Esophagus muscularis mucosa (tissue), 3 donors: ENCODE results near the gene PRMT5.

Experiments used
- CTCF ChIP-seq, 3 experiments: fragments of 200-600 bp in 2 of 3; fragments of 450-650 bp in 1 of 3; sonication (generic) in 2 of 3; IDR thresholded peaks; one replicate each; pipeline ENCODE4 v1.5.1; 2017 to 2019; ENCODE audit warnings: antibody characterized with exemption in 3 of 3, mild to moderate bottlenecking in 2 of 3, moderate library complexity in 1 of 3
- POLR2A ChIP-seq: fragments of 450-650 bp; IDR thresholded peaks from one replicate; pipeline ENCODE4 v1.6.1; 2017; ENCODE audit warnings: antibody characterized with exemption, moderate library complexity, mild to moderate bottlenecking, low read depth
- POLR2AphosphoS5 ChIP-seq, 2 donors: sonication (generic); formaldehyde crosslinking; IDR thresholded peaks; one replicate each; pipeline ENCODE4 v1.6.1; 2017; ENCODE audit warnings: antibody characterized with exemption in 2 of 2

- TF ChIP-seq POLR2A (no peak), CTCF (IDR thresholded peaks at IDR 0.05) (no peak), POLR2AphosphoS5 (IDR thresholded peaks at IDR 0.05) (no peak)
Observed at GRCh38 chr14:22907429-22907828, 21.7 kb downstream of the PRMT5 start.
